ENCODE results near the gene LSS.

DNA sequence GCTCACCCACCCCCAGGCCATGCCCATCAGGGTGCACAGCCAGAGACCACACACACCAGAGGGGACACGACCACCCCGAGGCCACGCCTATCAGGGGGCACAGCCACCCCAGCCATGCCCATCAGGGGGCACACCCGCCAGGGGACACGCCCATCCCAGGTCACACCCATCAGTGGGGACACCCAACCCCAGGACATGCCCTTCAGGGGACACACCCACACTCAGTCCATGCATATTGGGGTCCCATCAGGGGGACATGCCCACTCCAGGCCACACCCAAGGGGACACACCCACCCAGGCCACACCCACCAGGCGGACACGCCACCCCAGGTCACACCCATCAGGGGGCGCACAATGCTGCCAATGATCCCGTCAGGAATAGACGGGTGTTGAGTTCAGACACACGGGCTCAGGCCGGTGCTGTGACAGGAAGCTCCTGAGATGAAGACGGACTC lies 36.1 kb upstream of the LSS start:
- TF ChIP-seq POLR2A (IDR thresholded peaks at IDR 0.05), result no peak
- TF ChIP-seq, protein P1, sequence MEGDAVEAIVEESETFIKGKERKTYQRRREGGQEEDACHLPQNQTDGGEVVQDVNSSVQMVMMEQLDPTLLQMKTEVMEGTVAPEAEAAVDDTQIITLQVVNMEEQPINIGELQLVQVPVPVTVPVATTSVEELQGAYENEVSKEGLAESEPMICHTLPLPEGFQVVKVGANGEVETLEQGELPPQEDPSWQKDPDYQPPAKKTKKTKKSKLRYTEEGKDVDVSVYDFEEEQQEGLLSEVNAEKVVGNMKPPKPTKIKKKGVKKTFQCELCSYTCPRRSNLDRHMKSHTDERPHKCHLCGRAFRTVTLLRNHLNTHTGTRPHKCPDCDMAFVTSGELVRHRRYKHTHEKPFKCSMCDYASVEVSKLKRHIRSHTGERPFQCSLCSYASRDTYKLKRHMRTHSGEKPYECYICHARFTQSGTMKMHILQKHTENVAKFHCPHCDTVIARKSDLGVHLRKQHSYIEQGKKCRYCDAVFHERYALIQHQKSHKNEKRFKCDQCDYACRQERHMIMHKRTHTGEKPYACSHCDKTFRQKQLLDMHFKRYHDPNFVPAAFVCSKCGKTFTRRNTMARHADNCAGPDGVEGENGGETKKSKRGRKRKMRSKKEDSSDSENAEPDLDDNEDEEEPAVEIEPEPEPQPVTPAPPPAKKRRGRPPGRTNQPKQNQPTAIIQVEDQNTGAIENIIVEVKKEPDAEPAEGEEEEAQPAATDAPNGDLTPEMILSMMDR (IDR thresholded peaks at IDR 0.05), result no peak
